Stimulated activated CD4-positive, alpha-beta T cell treated with anti-CD3 and anti-CD28 coated beads, Interleukin-1b, Interleukin-23, amount 100 ng/mL, for 1 hour (primary cell): Measurements from ENCODE around the gene NRG2.

Experiments
- DNase-seq, 2 donors: peaks; one replicate each; pipeline ENCODE4 v3.0.0-alpha.2; 2020; ENCODE audit warnings: low read depth in 2 of 2

NRG2 gene

GRCh38 chr5:140041099-140041491 lies 2.0 kb downstream of the NRG2 start:
- no peak for DNase-seq

DNA sequence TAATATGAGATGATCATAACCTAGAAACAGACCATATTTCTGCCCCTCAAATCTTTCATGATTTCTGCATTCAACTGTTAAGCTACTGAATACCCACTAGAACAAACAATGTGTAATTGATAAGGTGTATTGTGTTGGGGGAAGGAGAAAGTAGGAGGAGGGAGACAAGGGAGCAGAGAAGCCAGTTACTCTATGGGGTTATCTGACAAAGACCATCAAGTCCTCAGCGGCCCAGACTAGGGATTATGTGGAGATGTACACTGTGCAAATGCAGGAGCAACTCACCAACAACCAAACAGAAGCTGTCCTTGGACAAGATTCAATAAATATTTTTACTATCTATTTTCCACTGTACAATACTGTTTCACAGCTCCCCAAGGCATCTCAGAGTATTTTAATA lies 2.7 kb downstream of the NRG2 start:
- DNase-seq, result no peak

DNA sequence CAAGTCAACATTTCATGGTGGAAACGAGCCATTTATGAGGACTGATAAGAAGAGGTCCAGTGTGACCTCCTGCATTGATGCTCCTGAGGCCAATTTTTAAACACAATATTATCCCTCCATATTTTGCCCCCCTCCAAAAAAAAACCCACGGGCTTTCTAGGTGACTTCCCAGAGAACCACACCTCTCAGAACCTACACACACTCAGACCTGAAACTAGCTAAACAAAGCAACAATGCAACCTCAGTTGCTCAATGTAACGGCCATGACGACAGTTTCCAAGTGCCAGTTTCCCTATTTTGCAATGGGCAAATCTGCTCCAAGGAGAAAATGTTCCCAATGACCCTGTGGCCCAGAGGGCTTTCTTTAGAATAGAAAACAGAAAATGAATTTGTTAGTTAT lies 3.5 kb downstream of the NRG2 start:
- no peak for DNase-seq

- no peak for DNase-seq
Observed at GRCh38 chr5:140038373-140038957, 4.6 kb downstream of the NRG2 start.

DNA sequence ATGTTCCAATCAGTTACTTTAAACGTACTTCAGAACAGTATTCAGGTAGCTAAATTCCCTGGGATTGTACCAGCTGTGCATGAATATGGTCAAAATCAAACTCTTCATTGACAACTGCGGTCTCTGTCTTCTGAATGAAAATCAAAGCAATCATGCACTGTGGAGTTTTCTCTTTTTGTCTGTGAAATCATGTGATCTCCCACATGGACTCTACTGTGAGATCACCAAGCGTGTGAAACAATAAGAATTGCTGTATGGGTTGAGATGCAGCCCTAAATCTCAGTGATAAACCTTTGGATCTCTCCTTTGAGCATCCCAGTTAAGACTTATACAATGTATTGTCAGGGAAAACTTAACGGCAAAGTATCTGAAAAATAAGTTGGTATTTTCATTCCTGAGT lies 6.1 kb downstream of the NRG2 start:
- DNase-seq, result no peak

DNA sequence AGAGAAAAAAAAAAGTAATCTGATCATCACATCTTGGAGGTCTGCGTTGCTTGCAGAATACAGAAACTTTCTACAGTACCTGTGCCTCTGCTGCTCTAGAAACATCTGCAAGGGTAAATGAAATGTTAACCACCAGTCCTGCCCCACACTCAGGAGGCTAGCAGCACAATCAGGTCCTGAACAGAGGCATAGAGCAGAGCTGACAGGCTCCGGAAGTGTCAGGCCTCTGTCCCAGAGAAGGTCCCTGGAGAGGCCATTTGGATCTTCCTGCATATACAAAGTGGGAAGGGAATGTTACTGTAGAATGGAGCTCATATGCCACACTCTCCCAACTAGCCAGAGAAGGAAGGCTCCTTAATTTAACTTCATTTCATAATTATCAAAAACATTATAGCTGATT lies 7.2 kb downstream of the NRG2 start:
- DNase-seq, result no peak

GRCh38 chr5:140033037-140033760 lies 9.9 kb downstream of the NRG2 start:
- DNase-seq, result no peak

DNA sequence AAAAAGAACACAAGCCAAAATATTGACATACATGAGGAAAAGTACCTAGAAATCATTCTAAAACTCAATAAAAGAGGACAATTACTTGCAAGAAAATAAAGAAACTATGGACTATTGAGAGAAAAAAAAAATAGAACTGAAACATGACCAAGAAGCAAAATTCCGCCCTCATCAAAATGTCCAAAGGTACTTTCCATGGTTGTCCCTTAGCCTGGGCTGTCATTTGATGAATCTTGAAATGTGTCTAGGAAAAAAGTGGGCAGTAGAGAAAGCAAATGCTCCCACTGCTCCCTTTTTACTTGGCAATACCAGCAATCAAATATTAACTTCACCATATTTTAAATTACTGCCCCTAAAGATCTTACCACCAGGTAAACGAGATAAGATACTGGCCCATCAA lies 10.8 kb downstream of the NRG2 start:
- no peak for DNase-seq

- no peak for DNase-seq
Observed at GRCh38 chr5:140027807-140028206, 15.3 kb downstream of the NRG2 start.

- no peak for DNase-seq
Observed at GRCh38 chr5:140025736-140026135, 17.4 kb downstream of the NRG2 start.

GRCh38 chr5:140024928-140025327 lies 18.2 kb downstream of the NRG2 start:
- DNase-seq, result no peak

DNA sequence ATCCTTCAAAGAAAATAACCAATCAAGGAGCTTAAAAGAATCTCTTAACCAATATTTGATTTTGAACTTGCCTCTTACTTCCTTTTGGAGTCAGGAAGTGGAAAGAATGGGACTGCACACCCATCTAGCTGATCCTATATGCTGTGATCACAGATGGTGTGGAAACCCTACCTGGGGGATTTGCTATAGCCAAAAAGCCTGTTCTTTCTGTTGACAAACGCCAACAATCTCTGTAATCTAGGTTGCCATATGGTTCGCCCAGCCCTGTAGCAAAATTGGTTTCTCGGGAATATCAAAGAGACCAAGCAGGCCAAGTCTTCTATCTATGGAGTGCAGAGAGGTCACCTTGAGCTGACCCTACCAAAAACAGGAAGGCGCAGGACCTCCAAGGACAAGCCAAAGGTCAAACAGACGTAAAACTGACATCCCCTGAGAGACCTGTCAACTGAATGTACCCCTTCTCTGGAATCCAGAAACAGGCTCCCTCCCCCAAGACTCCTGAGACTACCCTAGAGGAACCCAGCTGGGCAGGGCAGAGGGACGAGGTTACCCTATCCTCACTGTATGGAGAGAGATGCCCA lies 19.4 kb downstream of the NRG2 start:
- DNase-seq, result no peak

GRCh38 chr5:140020601-140021177 lies 22.4 kb downstream of the NRG2 start:
- DNase-seq, result no peak

GRCh38 chr5:140018920-140019644 lies 24.0 kb downstream of the NRG2 start:
- no peak for DNase-seq

- no peak for DNase-seq
Observed at GRCh38 chr5:140018517-140018916, 24.6 kb downstream of the NRG2 start.

GRCh38 chr5:140018096-140018481 lies 25.0 kb downstream of the NRG2 start:
- no peak for DNase-seq

DNA sequence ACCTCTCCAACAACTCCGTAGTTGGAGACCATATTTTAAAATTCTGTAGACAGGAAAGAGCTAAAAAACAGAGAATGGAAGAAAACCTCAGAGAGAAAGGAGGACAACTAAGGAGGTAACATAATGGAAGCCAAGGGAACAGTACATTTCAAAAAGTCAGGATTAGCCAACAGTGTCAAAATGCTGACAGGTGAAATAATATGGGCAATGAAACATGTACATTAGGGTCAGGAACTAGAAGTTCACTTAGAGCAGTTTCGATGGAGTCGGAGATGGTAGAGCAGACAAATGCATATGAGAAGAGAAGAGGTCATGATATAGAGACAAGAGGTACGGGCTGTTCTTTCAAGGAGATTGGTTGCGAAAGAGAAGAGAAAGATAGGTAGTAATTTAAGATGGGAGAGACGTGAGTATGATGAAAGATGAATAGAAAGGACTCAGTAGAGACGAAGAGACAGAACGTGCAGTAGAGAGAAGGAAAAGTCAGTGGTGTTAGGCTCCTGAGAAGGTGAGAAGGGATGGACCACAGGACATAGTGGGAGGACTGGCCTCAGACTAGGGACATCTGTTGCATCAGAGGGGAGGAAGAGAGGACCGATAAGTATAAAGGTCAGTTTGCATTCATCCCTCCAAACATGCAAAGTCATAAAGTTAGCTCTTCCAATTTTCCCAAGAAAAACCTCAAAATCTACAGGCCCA lies 25.6 kb downstream of the NRG2 start:
- no peak for DNase-seq

DNA sequence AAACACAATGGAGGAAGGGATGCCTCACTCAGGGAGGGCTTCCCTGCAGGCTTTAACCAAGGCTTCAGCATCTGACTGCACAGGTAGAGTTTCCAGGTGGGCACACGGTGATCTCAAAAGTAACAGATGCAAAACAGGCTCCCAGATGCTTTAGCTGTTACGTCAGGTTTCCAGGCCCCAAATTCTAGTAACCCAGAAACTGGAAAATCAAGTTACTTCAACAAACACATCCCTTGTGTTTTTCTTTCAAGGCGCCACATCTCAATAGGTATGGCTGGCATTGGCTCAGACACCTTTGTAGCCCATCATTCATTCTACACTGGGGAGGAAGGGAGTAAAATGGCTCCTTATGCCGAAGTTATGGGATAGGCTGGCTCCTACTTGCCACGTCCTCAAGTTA lies 27.4 kb downstream of the NRG2 start:
- no peak for DNase-seq

- DNase-seq, result no peak
Observed at GRCh38 chr5:140014751-140015150, 28.3 kb downstream of the NRG2 start.

- DNase-seq, result no peak
Observed at GRCh38 chr5:140013536-140013935, 29.6 kb downstream of the NRG2 start.

DNA sequence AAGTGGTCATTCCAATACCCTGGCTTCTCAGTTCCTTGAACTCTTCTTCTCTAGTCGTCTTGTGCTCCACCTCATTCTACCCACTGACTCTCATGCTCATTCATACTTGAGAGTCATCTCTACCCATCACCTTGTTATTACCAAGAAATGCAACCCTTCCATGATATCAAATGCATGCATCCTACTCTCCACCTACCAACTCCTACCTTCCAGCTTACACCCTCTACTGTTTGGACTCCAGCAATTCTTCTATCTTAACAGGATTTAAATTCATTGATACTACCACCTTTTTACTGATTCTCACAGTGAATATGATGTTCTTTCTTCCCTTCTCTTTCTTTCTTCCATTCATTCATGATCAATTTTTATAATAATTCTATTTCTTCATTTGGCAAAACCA lies 30.7 kb downstream of the NRG2 start:
- DNase-seq, result no peak

GRCh38 chr5:140011297-140011802 lies 31.7 kb downstream of the NRG2 start:
- no peak for DNase-seq
